HG03469 (cell line): Measurements from ENCODE around the gene ARMC10.
"Not testable (repeated sequence)": the region's sequence is repeated elsewhere in the genome, so short reads cannot be mapped to it uniquely, and the experiment has no call there.

Experiments
- ATAC-seq: cut with Tn5 transposase; IDR thresholded peaks from one replicate; pipeline ENCODE4 v1.9.1; 2021; ENCODE audit warnings: mild to moderate bottlenecking, moderate library complexity, moderate number of reproducible peaks; ENCODE audit not compliant: unreplicated experiment

ARMC10 gene

DNA sequence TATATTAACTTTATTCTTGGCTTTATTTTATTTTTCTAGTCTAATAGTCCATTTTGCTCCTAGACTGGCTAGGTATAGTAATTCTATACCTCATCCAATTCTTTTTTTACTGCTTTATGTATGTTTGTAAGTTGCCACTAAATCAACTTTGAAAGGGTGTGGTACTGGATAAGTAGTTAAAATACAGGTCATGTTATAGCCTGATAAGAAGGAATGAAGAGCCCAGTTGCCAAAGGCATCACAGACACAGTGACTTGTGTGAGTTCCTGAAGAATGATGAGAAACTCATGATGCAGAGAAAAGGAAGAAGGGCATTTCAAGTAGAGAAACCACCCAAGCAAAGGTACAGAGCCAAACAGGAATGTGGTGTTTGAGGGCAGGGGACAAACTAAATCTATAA lies 46.7 kb downstream of the ARMC10 start:
- ATAC-seq, result no peak

DNA sequence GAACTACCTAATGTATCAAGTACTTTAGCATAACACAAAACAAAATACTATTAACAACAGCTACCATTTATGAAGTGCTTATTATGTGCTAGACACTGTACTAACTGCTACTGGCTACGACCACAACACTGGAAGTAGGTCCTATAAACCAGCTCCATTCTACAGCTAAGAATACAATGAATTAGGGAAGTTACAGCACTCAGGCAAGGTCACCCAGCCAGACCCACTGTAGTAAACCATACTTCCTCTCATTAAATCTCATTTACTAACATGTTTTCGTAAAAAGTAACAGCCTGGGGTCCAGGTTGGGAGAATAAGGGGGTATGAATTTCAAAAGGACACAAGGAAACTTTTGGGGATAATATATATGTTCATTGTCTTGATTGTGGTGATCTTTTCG lies 48.6 kb downstream of the ARMC10 start:
- no peak for ATAC-seq

DNA sequence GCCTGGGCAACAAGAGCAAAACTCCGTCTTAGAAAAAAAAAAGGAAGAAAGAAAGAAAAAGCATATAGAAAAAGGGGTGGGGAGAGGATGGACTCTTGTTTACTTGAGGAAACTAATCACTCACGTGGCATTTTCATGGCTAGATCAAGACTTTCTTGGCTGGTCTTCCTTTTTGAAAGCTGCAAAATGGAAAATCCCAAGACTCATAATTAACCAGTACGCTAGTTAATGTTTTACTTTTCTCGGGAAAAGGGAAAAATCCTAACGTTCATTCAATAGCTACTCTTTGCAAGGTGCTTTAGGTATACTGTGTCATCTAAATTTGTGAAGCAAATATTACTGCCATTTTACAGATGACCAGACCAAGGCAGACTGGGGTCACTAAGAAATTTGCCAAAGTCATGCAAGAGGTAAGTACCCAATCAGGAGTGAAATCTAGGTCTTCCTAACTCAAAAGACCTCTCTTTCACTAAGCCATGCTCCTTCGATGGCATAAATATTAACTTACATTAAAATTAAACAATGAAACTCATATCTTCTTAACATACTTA lies 49.6 kb downstream of the ARMC10 start:
- no peak for ATAC-seq

DNA sequence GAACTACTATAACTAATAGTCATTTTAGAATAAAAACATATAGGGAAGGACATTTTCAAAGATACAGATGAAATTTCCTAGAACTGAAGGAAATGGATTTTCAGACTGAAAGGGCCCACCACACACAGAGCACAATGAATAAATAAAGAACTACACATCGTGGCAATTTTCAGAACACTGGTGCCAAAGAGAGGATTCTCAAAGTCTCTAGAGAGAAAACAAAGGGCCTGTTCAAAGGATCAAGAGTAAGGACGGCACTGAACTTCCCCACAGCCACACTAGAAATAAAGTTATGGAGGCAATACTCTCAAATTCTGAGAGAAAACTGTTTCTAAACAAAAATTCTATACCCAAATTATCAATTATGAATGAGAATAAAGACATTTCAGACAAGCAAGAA lies 52.1 kb downstream of the ARMC10 start:
- no peak for ATAC-seq

DNA sequence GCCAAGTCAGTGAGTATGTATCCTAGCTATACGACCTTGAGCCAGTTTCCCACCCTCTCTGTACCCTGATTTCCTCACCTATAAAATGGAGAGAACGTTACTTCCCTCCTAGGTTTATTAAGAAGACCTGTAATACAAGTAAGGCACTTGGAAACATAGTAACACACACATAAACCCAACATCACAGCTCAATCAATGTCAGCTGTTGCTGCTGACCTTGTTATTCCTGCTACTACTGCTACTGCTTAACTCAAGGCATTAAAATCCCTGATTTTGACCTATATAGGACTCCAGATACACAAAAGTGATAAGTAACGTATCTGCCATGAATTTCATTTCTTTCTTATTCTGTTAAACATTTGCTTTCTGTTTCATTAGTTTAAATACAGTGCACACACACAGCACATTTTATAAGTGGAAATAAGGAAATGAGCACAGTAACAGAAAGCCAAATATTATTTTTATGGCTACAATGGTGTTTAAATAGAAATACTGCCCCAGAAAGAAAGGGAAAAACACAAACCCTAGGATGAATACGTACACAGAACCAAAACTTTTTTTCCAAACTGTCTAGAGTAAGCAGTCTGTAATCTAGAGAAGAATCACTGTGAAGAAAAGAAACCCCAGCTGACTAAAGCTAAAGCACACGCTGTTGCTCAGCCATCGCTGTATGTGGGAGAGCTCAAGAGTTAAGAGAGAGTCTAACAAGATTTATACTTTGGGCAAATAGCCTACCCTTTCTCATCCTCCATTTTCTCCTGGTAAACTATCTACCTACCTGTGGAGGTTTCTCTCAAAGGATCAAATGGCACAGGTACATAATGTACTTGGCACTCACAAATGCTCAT lies 55.0 kb downstream of the ARMC10 start:
- ATAC-seq, result no peak

DNA sequence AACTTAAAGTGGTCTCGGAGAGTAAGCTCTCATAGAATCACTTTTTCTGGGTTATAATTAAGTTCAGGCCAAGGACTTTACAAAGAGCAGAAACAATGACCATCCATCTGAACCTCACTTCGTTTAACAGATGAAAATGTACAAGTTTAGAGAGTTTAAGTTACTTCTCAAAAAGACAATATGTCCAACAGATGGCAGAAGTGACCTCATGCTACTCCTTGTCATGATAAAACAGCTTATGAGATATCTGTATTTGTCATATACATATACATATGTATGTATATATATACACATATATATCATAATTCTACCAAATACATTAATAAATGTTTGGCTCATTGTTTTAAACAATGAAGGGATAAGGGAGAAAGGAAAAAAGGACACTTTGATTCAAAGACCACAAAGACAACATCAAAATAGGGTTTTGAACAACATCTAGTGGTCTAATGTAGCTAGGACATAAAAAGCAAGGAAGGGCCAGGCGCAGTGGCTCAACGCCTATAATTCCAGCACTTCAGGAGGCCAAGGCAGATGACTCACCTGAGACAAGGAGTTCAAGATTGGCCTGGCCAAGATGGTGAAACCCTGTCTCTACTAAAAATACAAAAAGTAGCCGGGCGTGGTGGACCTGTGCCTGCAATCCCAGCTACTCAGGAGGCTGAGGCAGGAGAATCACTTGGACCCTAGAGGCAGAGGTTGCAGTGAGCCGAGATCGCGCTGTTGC lies 56.1 kb downstream of the ARMC10 start:
- ATAC-seq, result no peak

DNA sequence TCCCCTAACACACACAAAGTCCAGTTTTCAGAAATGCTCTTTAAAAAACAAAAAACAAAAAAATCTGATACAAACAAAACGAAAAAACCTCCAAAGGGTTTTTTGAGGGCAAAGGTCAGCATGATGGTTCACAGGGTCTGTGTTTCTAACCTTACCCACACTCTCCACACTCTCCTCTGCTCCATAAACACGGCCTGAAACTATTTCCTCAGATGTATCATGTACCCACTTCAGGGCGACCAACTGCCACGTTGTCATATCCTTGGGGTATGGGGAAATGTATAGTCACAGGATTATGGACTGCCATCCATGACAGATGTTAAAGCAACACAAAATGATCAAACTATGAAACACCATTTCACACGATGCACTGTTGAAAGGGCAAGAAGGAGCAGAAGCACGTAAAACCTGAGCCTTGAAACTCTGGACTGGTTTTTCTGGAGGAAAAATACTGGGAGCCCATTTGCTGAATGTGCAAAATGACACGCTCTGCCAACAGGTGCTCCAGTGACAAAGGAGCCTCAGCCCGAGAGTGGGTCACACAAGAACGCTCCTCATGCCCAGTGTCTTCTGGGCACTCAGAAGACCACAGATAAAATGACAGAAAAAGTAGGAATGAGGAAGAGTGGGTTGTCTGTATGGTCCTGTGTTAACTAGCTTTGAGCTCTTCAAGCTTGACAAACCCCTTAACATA lies 58.2 kb downstream of the ARMC10 start:
- no peak for ATAC-seq

DNA sequence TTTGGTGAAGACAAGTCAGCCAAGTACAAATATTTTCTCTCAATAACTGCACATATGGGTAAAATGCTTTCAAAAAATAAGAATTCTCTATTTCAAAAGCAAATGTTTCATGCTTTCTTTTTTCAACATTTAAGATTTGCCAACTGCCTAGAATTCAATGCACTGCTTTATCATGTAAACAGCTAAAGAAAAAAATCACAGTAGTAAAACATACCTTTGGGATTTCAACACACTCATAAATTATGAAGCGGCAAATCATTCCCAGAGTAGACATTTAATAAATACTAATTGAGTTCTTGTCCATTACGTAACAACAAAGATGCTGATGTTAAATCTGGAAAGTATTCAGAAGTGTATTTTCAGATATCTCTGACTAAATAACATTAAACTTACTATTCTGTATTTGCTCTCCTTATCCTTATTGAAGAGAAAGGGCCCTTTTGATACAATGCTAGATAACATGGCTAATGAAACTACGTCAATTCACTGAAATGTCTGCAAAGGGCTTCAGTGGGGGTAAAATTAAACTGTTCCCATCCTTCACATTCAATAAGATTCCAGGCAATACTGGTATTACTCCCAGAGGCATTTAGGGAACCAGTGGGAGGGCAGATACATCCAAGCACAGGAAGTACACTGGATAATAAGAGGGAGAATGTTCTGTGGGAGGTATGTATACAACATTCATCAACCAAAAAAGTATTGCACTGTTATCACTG lies 60.1 kb downstream of the ARMC10 start:
- no peak for ATAC-seq

DNA sequence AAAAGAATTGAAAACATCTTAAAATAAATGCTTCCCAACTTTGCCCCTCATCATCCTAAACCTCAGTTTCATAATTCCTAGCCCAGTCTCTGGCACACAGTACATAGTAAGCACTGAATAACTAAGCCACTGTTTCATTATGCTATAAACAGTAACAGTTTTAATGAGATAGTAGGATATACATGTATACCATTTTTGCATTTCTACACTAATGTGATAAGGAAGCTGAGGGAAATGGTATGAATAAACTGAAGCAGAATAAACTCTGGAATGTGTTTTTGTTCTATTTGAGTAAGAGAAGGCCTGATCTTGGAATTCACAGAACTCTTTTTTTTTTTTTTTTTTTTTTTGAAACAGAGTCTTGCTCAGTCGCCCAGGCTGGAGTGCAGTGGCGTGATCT lies 65.1 kb downstream of the ARMC10 start:
- no peak for ATAC-seq

DNA sequence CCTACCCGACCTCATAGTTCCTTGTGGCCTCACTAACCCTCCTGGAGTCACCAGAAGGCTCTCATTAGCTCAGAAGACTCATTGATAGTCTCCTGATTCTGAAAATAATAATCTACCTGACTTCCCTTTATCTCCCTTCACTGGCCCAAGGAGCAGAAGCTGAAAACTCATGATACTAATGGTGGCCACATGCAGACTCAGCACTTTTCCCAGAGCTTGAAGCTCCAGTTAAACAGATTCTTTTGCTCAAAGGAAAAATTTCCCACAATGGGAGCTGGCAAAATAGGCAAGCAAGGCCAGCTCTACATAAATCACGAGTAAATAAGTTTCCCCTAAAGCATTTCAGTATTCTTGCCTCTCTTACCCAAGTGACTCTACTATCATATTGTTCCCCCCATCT lies 65.7 kb downstream of the ARMC10 start:
- ATAC-seq, result no peak

DNA sequence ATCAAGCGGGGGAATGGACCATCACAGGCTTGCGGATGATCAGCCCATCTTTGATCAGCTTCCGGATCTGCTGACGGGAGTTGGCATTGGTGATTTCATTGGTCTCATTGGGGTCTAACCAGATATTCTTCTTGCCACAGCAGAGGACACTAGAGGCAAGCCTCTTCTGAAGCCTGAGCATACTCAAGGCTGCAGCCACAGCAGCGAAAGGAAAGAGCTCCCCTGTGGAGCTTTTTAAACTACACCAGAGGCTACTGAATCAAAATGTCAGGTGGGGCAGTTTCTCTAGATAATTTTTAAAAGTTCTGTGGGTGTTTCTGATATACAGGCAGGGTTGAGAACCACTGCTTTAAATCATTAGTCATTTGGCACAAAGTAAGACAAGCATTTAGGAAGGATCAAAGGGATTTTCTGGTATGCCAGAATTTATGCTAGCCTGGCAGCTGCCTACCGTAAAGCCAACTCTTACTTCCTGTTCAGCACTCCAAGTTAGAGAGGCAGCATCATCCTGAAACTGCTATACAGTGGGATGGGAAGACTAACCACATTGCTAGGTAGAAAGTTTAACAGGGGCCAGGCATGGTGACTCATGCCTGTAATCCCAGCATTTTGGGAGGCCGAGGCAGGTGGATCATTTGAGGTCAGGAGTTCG lies 66.9 kb downstream of the ARMC10 start:
- no peak for ATAC-seq

DNA sequence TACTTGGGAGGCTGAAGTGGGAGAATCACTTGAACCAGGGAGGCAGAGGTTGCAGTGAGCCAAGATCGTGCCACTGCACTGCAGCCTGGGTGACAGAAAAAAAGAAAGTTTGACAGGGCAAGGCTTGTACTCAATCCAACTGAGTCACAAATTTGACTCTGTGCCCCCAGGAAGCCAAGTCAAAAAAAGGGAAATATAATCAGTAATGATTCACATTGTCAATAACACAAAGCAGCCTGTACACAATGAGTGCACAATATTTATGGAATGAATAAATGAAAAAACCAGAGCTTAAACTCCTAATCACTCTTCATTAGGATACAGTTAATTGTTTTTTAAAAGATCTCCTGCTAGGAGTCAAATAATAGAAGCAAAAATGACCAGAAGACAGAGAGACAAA lies 67.6 kb downstream of the ARMC10 start:
- no peak for ATAC-seq

DNA sequence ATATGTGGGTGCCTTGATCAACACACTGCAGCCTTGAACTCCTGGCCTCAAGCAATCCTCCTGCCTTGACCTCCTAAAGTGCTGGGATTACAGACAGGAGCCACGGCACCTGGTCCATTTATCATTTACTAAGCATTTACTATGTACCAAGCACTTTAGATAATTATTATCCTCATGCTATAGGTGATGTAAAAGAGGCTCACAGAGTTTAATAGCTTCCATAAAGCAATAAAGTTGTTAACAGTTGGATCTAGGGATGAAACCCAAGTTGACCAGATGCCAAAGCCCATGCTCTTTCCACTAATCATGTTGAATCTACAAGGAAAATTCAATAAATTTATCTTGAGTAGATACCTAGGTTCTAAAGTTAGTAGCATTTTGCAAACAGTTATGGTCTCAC lies 68.9 kb downstream of the ARMC10 start:
- ATAC-seq, result no peak

DNA sequence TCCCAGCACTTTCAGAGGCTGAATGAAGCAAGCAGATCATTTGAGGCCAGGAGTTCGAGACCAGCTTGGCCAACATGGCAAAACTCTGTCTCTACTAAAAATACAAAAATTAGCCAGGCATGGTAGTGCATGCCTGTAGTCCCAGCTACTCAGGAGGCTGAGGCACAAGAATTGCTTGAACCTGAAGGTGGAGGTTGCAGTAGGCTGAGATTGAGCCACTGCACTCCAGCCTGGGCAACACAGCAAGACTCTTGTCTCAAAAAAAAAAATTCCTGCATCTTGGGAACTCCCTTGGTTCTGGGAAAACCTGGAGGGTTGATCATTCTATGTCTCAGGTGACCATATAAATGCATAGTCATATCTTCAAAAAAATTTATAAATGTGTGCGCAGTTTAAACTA lies 69.8 kb downstream of the ARMC10 start:
- ATAC-seq, result not testable (repeated sequence)

DNA sequence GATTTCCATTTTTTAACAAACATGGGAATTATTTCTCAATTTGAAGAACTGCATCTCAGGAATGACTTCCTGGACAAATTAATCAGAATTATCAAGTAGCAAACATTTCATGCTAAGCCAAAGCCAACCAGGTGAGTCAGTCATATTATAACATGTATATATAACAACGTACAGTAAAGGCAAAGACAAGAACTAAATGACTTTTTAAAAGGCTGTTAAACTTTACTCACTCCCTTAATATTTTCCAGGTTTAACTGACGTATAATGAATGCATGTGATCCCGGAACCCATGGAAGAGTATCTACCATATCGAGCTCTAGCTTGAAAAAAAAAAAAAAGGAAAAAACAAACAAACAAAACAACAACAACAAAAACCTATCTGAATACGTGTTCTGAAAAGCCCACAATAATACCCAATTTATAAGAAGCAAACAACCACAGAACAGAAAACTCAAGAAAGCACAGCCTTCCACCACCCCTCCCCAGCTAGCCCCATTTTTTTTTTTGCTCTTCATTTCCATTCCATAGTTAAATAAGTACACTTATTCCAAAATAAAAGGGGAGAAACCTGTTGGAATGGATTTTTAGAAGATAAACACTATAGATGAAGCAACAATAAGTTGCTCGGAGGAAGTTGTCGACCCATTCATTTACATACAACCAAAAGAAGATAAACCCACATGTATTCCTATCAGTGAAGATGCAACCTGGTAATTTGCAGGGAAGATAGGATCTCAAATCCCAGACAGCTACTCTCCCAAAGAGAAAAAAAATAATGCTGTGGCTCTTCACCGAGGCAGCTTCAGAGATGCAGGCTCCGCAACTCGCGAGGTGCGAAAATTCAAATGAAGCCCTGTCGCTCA lies 73.4 kb downstream of the ARMC10 start:
- no peak for ATAC-seq
